NB4 (cell line): Measurements from ENCODE around the gene UGT1A3.
"Not testable (repeated sequence)": the region's sequence is repeated elsewhere in the genome, so short reads cannot be mapped to it uniquely, and the experiment has no call there.

Experiments
- DNase-seq: peaks from one replicate; pipeline ENCODE4 v3.0.0; 2010; ENCODE audit warnings: low read depth
- H3K4me3 ChIP-seq: one replicate; pipeline ENCODE4 v1.5.1; 2011; ENCODE audit warnings: mild to moderate bottlenecking, low read depth, low read length, moderate library complexity
- CTCF ChIP-seq: IDR thresholded peaks from one replicate; pipeline ENCODE4 v1.5.1; 2012; ENCODE audit warnings: low read depth, low read length
- MAX ChIP-seq: IDR thresholded peaks from 2 replicates; pipeline ENCODE4 v1.6.1; 2011; ENCODE audit warnings: low read depth, low read length
- MYC ChIP-seq: IDR thresholded peaks from 2 replicates; pipeline ENCODE4 v1.6.1; 2011; ENCODE audit warnings: low read depth, low read length
- POLR2A ChIP-seq: IDR thresholded peaks from 2 replicates; pipeline ENCODE4 v1.6.1; 2011; ENCODE audit warnings: mild to moderate bottlenecking; ENCODE audit not compliant: insufficient read length; ENCODE audit errors: extremely low read depth

Gene UGT1A3

GRCh38 chr2:233692648-233693047, 36.2 kb upstream of the UGT1A3 start, which contains the start of gene UGT1A6:
Gene UGT1A6 (plus strand): TSS chr2:233692890. CDS start chr2:233693005, 115 bp downstream.
- no peak within 1 kb of the TSS for H3K4me3 ChIP-seq
- TF ChIP-seq POLR2A (no peak), CTCF (no peak), MAX (no peak), MYC (no peak)
- no peak for DNase-seq

- DNase-seq, result no peak
- H3K4me3 ChIP-seq, result no peak overlapping the region
- TF ChIP-seq MYC (no peak), CTCF (no peak), MAX (no peak), POLR2A (no peak)
These were observed 34.9 kb upstream of the UGT1A3 start for GRCh38 chr2:233693963-233694362.

- DNase-seq, result no peak
- no peak overlapping the region for H3K4me3 ChIP-seq
- no peak for TF ChIP-seq POLR2A
- no peak for TF ChIP-seq MAX
- no peak for TF ChIP-seq MYC
- no peak for TF ChIP-seq CTCF
These were observed 30.1 kb upstream of the UGT1A3 start for GRCh38 chr2:233698740-233699139.

GRCh38 chr2:233699424-233700027, 29.3 kb upstream of the UGT1A3 start:
- no peak overlapping the region for H3K4me3 ChIP-seq
- no peak for DNase-seq
- TF ChIP-seq MAX (no peak), POLR2A (no peak), CTCF (no peak), MYC (no peak)

- TF ChIP-seq POLR2A, result no peak
- TF ChIP-seq MAX, result no peak
- TF ChIP-seq MYC, result no peak
- TF ChIP-seq CTCF, result no peak
- no peak overlapping the region for H3K4me3 ChIP-seq
- DNase-seq, result no peak
These were observed 28.7 kb upstream of the UGT1A3 start for GRCh38 chr2:233700028-233700635.

- not testable (repeated sequence) for DNase-seq, H3K4me3 ChIP-seq
These were observed 28.0 kb upstream of the UGT1A3 start for GRCh38 chr2:233700842-233701241.
